8988T (cell line): ENCODE results near the gene PABPC1L2A.
"Not testable (repeated sequence)": the region's sequence is repeated elsewhere in the genome, so short reads cannot be mapped to it uniquely, and the experiment has no call there.

Source experiments
- DNase-seq: peaks from one replicate; pipeline ENCODE4 v3.0.0; 2011

The PABPC1L2A gene

DNA sequence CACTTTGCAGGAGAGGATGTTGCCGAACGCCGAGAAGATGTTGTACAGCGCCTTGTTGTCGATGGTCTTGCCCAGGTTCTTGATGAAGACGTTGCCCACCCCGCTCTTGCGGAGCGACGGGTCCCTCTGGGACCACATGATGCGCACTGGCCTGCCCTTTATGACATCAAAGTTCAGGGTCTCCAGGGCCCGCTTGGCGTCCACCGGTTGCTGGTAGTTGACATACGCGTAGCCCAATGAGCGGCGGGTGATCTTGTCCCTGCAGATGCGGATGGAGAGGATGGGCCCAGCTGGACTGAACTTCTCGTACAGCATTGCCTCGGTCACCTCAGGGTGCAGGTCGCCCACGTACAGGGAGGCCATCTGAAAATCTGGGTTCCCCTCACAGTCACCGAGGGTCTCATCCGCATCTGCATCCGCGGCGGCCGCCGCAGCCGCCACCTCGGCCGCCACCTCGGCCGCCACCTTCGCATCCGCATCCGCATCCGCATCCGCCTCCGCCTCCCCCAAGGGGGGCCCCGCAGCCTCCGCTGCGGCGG is at the start of gene PABPC1L2A:
TSS of gene PABPC1L2A (minus strand) at position 489 of the 539 bp plus-strand sequence. CDS start at position 363, 126 bp downstream.
- DNase-seq = not testable (repeated sequence)

DNA sequence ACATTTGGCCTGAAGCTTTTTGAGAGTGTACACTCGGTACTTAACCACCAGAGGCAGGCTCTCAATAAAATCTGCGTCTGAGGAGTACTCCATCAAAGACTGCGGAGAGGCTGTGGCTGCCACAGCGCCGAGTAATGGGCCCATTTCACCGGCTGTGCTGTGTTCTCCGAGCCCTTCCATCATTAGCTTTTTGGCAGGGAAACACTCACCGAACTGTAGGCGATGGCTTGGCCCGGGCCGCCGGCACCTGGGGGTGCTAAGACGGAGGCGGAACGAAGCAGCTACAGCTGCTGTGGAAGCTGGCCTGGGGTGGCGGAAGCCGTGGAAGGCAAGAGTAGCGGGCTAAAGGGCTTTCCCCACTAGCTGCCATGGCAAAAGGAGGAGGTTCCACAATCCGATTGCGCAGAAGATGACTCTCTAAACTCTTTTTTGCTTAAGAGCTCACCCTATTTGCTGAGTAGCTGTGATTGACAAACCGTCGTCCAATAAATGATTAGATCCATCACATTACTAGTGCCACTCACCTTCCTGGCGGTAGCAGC is 48.5 kb upstream of the PABPC1L2A start:
- DNase-seq = no peak

DNA sequence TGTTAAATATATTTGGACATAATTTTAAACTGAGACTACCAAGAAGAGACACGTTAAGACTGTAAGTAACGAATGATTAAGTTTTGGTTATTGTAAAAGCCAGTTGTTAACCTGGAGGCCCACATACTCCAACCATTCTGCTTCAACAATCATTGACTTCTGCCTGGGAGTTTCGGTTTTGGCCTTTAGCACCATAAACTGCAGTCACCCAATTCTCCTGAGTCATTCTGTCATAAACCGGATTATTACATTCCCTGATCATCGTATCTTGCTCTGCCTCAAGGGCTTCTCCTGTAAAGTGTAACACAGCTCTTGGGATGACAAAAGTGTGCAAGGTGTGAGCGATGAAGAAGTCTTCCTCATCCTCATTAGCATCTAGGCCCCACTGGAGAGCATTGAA is 46.9 kb upstream of the PABPC1L2A start:
- no peak for DNase-seq

DNA sequence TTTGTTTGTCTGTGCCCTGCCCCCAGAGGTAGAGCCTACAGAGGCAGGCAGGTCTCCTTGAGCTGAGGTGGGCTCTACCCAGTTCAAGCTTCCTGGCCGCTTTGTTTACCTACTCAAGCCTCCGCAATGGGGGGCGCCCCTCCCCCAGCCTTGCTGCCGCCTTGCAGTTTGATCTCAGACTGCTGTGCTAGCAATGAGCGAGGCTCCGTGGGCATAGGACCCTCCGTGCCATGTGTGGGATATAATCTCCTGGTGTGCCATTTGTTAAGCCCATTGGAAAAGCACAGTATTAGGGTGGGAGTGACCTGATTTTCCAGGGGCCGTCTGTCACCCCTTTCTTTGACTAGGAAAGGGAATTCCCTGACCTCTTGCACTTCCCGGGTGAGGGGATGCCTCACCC is 20.2 kb upstream of the PABPC1L2A start:
- DNase-seq = not testable (repeated sequence)

DNA sequence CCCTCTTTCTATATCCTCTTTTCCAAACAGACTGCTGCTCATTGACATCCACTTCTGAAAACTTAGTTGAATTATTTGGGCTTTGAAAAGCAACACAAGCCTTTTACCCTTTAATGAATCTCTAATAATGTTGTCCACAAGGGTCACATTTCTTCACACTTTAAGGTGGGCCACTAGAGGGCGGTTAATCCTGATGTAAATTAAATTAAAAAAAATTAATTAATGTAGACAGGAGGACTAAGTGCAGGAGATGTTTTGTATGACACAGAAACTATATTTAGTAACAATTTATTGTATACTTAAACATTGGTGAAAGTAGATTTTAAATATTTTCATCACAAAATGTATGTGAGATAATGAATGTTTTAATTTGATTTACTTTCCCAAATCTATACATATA is 7.5 kb upstream of the PABPC1L2A start:
- DNase-seq = not testable (repeated sequence)

DNA sequence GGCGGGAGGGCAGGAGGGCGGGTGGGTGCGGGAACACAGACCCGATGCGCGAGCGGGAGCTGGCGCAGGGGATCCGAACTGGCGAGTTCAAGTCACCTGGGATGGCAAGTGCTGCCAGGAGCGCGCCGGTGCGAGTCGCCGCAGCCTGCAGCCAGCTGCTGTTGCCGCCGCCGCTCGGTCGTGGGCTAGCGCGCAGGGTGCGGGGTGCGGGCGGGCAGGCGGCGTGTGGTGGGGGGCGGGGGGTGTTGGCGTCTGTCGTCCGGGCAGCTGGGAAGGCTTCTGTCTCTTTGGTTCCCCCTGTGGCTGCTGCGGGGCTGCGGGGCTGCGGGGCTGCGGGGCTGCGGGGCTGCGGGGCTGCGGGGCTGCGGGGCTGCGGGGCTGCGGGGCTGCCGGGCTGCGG is 572 bp upstream of the PABPC1L2A start:
- not testable (repeated sequence) for DNase-seq

DNA sequence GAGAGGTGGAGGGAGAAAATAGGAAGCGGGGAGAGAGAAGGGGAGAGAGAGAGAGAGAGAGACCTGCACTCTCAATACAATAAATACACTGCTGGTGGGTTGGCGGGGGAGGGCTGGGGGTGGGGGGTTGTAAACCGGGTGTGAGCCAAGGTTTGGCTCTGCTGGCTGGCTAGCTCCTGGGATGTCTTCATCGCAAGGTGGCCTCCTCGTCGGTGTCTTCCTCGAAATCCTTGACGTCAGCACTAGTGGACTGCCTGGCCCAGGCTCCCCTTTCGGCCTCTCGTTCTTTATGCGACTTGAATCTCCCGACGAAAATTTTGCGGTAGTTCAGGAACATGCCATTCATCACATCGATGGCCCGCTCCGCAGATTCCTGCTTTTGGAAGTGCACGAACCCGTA is 715 bp downstream of the PABPC1L2A start:
- DNase-seq = not testable (repeated sequence)

DNA sequence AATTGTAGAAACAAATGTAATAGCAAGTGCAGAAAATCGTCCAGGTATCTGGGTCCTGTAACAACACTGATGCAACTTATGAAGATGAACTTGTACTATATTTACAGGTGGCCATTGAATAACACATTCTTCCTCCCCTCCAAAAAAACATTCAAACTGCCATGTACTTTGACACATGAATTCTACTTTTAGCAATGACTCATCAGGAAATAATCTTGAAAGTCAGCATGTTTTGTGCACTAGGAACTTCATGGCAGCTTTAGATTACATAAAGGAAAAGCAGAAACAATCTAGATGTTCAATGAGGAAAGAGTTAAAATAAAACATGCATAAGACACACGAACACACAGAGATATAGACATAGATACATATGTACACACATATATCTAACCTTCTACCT is 2.5 kb downstream of the PABPC1L2A start:
- DNase-seq = no peak

DNA sequence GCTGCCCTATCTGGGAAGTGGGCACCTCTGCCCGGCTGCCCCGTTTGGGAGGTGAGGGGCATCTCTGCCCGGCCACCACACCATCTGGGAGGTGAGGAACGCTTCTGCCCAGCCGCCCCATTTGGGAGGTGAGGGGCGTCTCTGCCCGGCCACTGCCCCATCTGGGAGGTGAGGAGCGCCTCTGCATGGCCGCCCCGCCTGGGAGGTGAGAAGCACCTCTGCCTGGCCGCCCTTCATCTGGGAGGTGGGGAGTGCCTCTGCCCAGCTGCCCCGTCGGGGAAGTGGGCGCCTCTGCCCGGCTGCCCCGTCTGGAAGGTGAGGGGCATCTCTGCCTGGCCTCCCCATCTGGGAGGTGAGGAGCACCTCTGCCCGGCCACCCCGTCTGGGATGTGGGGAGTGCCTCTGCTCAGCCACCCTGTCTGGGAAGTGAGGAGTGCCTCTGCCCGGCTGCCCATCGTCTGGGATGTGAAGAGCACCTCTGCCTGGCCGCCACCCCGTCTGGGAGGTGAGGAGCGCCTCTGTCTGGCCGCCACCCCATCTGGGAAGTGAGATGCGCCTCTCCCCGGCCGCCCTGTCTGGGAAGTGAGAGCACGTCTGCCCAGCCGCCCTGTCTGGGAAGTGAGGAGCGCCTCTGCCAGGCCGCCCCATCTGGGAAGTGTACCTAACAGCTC is 9.8 kb downstream of the PABPC1L2A start:
- no peak for DNase-seq

DNA sequence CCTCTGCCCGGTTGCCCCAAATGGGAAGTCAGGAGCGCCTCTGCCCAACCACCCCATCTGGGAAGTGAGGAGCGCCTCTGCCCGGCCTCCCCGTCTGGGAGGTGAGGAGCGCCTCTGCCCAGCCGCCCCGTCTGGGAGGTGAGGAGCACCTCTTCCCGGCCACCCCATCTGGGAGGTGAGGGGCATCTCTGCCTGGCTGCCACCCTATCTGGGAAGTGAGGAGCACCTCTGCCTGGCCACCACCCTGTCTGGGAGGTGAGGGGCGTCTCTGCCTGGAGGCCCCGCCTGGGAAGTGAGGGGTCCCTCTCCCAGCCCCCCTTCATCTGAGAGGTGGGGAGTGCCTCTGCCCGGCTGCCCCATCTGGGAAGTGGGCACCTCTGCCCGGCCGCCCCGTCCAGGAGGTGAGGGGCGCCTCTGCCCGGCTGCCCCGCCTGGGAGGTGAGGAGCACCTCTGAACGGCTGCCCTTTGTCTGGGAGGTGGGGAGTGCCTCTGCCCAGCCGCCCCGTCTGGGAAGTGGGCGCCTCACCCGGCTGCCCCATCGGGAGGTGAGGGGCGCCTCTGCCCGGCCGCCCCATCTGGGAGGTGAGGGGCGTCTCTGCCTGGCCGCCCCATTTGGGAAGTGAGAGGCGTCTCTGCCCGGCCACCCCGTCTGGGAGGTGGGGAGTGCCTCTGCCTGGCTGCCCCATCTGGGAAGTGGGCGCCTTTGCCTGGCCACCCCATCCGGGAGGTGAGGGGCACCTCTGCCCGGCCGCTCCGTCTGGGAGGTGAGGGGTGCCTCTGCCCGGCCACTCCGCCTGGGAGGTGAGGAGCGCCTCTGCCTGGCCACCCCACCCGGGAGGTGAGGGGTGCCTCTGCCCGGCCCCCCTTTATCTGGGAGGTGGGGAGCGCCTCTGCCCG is 10.6 kb downstream of the PABPC1L2A start:
- DNase-seq = no peak

DNA sequence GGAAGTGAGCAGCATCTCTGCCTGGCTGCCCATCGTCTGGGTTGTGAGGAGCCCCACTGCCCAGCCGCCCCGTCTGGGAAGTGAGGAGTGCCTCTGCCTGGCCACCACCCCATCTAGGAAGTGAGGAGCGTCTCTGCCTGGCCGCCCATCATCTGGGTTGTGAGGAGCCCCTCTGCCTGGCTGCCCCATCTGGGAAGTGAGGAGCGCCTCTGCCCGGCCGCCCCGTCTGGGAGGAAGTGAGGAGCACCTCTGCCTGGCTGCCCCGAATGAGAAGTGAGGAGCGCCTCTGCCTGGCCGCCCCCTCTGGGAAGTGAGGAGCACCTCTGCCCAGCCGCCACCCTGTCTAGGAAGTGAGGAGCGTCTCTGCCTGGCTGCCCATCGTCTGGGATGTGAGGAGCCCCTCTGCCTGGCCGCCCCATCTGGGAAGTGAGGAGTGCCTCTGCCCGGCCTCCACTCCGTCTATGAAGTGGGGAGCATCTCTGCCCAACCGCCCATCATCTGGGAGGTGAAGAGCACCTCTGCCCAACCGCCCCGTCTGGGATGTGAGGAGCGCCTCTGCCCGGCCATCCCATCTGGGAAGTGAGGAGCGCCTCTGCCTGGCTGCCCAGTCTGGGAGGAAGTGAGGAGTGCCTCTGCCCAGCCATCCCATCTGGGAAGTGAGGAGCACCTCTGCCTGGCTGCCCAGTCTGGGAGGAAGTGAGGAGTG is 11.4 kb downstream of the PABPC1L2A start:
- not testable (repeated sequence) for DNase-seq

DNA sequence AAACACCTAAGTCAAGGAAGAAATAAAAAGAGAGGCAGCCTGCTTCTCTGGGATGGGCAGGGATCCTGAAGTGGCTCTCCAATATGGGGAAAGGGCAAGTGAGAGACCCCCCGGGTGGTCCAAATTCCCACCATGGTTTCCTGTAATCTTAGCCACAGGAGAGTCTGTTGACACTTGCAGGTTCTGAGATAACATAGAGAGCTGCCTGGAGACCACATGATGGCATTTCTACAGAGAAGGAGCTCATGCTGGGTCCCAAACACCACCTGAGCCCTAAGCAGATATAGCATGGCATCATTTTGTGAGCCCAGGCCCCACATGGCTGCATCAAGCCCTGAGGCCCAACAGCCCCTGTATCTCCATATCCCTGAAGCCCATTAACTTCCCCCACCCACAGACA is 50.4 kb downstream of the PABPC1L2A start:
- DNase-seq = no peak
